Measurements from ENCODE around the gene TRIM4. TPM values are rescaled to one million over a fixed set of nuclear protein-coding genes. Genes with fewer than 3 reads are reported as not detected.
"Not testable (repeated sequence)": the region's sequence is repeated elsewhere in the genome, so short reads cannot be mapped to it uniquely, and the experiment has no call there.

Gene TRIM4
- 10 to 100 TPM; 24.7 to 25.5 TPM for total RNA-seq

DNA sequence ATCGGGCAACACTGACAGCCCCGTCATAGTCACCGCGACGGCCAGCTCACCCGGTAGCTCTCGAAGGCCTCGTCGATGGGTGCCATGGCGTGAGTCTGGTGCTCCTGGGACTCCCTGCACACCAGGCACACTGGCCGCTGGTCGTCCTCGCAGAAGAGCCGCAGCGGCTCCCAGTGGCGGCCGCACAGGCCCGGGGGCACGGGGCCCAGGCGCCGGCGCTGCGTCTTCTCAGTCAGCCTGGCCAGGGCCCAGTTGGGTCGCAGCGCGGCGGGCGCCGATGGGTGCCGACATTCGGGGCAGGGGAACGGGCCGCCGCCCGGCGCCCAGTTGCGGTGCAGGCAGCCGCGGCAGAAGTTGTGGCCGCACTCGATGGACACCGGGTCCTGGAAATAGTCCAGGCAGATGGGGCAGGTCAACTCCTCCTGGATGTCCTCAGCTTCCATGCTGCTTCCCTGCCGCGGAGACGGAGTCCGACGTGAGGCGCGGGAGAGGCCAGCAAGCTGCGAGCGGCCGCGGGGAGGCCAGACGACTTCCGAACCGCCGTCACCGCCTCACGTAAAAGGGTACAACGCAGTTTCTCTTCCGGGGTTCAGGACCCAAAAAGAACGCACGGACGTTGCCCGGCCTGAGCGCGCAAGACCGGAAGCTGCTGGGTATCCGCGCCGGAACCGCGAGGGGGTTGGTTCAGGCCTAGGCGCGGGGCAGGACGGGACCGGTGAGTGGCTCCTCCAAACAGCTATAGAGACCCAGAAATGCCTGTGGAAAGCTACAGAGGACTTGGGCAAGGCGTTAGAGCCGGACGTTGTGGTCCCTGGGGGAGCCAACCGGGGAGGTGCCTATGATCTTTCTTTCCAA lies at the start of gene TRIM4:
TRIM4 (minus strand) TSS at position 572 of the 855 bp plus-strand sequence; CDS start at position 443, 129 bp downstream.
- ChIA-PET CTCF (interaction anchor here (0.9 to 1.4 kb wide), 5 partner anchors 10 to 295 kb away, joined by 3 to 4 read pairs (median 3); partner anchors contain the start of gene GJC3), POLR2A (interaction anchor here (0.6 to 2.3 kb wide), 8 partner anchors 10 to 413 kb away, joined by 3 to 11 read pairs (median 4); partner anchors contain the start of genes GJC3, ZKSCAN1 and ZNF655)

- ChIA-PET POLR2A (no interaction called here), CTCF (no interaction called here)
Measured at GRCh38 chr7:99958564-99959227, 39.4 kb upstream of the TRIM4 start.

GRCh38 chr7:99955247-99955646 lies 35.9 kb upstream of the TRIM4 start:
- ChIA-PET CTCF (no interaction called here), POLR2A (no interaction called here)

DNA sequence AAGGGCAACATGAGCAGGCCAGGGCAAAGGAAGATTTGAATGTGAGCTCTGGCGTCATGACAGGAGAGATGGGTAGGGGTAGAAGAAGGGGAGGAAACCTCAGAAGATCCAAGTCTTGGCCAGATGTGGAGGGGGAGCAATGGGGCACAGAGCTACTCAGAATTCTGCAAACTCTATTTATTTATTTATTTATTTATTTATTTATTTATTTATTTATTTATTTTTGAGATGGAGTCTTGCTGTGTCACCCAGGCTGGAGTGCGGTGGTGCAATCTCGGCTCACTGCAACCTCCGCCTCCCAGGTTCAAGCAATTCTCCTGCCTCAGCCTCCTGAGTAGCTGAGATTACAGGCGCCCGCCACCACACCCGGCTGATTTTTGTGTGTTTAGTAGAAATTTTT lies 35.3 kb upstream of the TRIM4 start:
- CTCF ChIA-PET, POLR2A ChIA-PET: not testable (repeated sequence)

- CTCF ChIA-PET, result no interaction called here
- POLR2A ChIA-PET, result interaction anchor here (0.6 kb wide), 1 partner anchor 34 kb away, joined by 3 read pairs; no protein-coding TSS in a partner anchor
Measured at GRCh38 chr7:99953649-99954048, 34.3 kb upstream of the TRIM4 start.

GRCh38 chr7:99952649-99953048 lies 33.3 kb upstream of the TRIM4 start:
- CTCF ChIA-PET, POLR2A ChIA-PET: not testable (repeated sequence)

GRCh38 chr7:99950819-99951218 lies 31.5 kb upstream of the TRIM4 start:
- POLR2A ChIA-PET, CTCF ChIA-PET: not testable (repeated sequence)

GRCh38 chr7:99949645-99950228 lies 30.4 kb upstream of the TRIM4 start:
- POLR2A ChIA-PET, result interaction anchor here (0.6 kb wide), 1 partner anchor 70 kb away, joined by 3 read pairs; no protein-coding TSS in a partner anchor
- CTCF ChIA-PET, result interaction anchor here (0.6 to 0.8 kb wide), 2 partner anchors 33 to 405 kb away, joined by 3 read pairs; no protein-coding TSS in a partner anchor

DNA sequence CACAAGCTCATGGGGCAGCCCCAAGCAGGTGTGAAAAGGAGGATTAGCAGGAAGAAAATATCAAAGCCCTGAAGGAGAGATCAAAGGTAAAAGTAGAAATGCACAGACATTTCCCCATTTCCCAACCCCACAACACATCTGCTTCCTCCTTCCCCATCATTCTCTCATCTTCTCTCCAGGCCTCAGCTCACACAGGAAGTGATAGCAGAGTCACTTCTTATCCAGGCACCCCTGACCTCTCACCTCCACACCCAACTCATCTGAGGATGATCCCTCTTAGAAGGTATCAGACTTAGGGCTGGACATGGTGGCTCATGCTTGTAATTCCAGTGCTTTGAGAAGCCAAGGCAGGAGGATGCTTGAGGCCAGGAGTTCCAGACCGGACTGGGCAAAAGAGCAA lies 28.3 kb upstream of the TRIM4 start:
- POLR2A ChIA-PET, result no interaction called here
- CTCF ChIA-PET, result no interaction called here

GRCh38 chr7:99944497-99945070 lies 25.3 kb upstream of the TRIM4 start:
- POLR2A ChIA-PET, result no interaction called here
- CTCF ChIA-PET, result no interaction called here

GRCh38 chr7:99943641-99944496 lies 24.5 kb upstream of the TRIM4 start:
- POLR2A ChIA-PET, result no interaction called here
- CTCF ChIA-PET, result no interaction called here

DNA sequence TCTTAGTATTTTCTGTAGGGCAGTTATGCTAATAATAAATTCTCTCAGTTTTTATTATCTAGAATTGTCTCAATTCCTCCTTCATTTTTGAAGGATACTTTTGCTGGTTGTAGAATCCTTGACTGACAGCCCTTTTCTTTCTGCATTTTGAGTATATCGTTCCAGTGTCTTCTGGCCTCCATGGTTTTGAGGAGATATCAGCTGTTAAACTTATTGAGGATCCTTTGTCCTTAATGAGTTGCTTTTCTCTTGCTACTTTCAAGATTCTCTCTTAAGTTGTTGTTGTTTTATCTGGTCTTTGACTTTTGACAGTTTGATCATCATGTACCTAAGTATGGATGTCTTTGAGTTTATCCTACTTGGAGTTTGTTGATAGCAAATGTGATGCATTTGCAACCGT lies 19.0 kb upstream of the TRIM4 start:
- POLR2A ChIA-PET, result no interaction called here
- CTCF ChIA-PET, result no interaction called here

- POLR2A ChIA-PET, CTCF ChIA-PET: not testable (repeated sequence)
Measured at GRCh38 chr7:99935009-99935408, 15.7 kb upstream of the TRIM4 start.

GRCh38 chr7:99930376-99930775 lies 11.0 kb upstream of the TRIM4 start:
- CTCF ChIA-PET, result interaction anchor here (0.9 kb wide), 1 partner anchor 60 kb away, joined by 3 read pairs; no protein-coding TSS in a partner anchor
- POLR2A ChIA-PET, result no interaction called here

DNA sequence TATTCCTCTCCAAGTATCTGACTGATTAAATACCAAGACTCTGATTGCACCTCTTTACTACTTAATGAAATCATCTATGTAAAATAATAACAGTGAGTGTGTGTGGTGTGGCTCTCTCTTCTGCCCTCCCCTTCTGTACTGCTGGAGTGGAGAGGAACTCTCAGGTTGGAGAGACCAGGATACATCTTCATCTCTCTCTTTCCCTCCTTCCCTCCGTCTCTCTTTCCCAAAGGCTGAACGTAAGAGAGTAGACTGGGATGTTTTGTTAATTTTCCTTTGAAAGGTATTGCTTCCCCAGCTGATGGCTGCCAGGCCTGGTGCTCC lies 10.4 kb upstream of the TRIM4 start:
- ChIA-PET POLR2A (interaction anchor here (1.3 kb wide), 1 partner anchor 10 kb away, joined by 5 read pairs; the partner anchor contains the start of gene TRIM4), CTCF (interaction anchor here (0.9 kb wide), 1 partner anchor 60 kb away, joined by 3 read pairs; no protein-coding TSS in a partner anchor)

GRCh38 chr7:99928994-99929729 lies 9.8 kb upstream of the TRIM4 start, which contains the start of gene GJC3:
GJC3 (minus strand) TSS chr7:99929620; CDS start chr7:99929620, 0 bp downstream.
- CTCF ChIA-PET, result interaction anchor here (0.7 to 0.9 kb wide), 2 partner anchors 10 to 61 kb away, joined by 3 read pairs; partner anchors contain the start of gene TRIM4
- POLR2A ChIA-PET, result interaction anchor here (1.3 kb wide), 1 partner anchor 10 kb away, joined by 5 read pairs; the partner anchor contains the start of gene TRIM4

GRCh38 chr7:99928188-99928587 lies 8.9 kb upstream of the TRIM4 start:
- CTCF ChIA-PET, result no interaction called here
- POLR2A ChIA-PET, result no interaction called here

- POLR2A ChIA-PET, result no interaction called here
- CTCF ChIA-PET, result interaction anchor here (0.6 kb wide), 1 partner anchor 206 kb away, joined by 3 read pairs; no protein-coding TSS in a partner anchor
Measured at GRCh38 chr7:99927536-99927935, 8.2 kb upstream of the TRIM4 start.

All from activated CD8-positive, alpha-beta memory T cell treated with anti-CD3 and anti-CD28 coated beads for 36 hours (primary cell).